IPS-11a (cell line): Measurements from ENCODE around the gene KLF13.

ENCODE experiments used
- H3K4me3 ChIP-seq: one replicate; pipeline ENCODE4 v1.5.1; 2013; ENCODE audit warnings: low read depth, low read length, control low read depth

The KLF13 gene

DNA sequence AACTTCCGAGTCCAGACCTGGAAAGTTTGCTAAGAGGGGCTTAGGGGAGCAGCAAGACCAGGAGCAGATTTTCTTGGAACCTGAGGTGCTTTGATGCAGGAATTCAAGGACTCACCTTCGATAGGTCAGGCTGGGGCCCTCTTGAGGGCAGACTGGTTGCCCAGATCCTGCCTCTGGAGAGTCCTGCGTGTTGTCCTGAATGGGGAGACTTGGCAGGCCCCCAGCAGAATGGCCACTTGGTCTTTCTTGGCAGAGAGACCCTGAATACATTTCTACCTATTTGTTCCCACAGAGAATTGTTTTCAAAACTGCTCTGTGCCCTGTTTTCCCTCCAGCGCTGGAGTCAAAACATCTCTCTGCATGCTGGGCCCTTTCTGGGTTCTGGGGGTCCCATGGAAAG lies 4.2 kb downstream of the KLF13 start:
- no peak overlapping the region for H3K4me3 ChIP-seq

- no peak overlapping the region for H3K4me3 ChIP-seq
Measured at GRCh38 chr15:31331389-31331788, 4.8 kb downstream of the KLF13 start.

GRCh38 chr15:31332020-31332680 lies 5.5 kb downstream of the KLF13 start:
- H3K4me3 ChIP-seq, result no peak overlapping the region

DNA sequence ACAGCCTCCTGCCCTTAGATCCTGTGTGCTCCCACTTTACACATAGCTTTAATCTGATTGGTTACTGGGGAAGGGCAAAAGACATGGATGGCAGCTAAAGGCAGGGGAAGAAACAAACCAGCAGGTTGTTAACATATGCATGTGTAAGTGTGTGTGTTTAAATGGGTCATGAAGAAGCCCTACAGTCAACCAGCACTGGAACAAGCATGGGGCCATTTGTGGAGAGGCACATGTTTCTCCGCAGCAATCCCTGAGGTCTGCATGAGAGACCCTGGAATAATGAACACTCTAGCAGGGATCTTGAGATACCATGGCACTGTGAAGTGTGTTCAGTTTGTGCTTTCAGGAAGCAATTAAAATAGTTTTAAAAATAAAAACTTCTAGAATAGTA lies 6.0 kb downstream of the KLF13 start:
- H3K4me3 ChIP-seq, result no peak overlapping the region

GRCh38 chr15:31333119-31333518 lies 6.5 kb downstream of the KLF13 start:
- H3K4me3 ChIP-seq, result no peak overlapping the region

DNA sequence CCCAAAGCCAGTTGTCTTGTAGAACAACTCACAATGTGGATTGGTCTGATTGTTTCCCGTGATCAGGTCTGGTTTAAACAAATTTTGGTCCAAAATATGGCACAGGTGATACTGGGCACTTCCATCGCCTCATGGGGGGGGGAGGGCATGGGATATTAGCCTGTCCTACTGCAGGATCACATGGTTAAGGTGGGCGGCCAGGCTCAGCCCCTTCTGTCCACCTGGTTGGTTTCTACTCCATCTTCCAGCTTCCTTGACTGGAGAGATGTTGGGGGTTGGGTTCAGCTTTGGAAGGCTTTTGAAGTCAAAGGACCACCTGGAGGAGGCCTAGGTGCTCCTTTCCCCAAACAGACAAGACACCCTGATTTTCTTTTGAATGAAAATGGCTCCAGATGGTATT lies 7.2 kb downstream of the KLF13 start:
- H3K4me3 ChIP-seq, result no peak overlapping the region

GRCh38 chr15:31335989-31336592 lies 9.5 kb downstream of the KLF13 start:
- H3K4me3 ChIP-seq, result no peak overlapping the region

DNA sequence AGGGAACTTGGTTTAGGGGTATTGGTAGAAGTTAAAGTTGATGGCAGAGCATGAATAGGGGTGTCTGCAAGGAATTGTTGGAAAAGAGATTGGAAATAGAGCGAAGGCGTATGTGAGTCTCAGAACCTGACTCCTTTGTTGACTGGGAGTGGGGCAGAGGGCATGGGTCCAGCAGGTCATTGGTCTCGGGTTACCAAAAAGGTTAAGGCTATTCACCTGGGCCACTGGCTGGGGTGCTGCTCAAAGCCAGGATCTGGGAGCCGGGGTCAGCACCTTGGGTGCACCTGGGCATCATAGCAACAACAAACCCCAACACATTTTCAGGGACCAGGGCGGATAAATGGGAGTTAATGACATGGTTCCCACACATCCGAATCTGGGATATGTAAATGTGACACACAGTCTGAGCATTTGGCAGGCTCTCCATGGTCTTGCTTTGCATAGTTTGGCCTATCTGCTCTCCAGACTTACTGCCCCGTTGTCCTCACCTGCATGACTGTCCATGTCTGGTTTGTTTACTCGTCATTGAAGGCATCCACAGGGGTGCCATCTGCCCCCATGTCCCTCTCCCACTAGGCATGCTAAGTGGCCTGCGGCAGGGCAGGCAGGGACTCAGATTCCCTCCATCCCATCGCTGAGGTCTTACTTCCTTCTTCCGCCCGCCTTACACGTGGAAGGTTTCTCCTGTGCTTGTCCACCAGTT lies 10.1 kb downstream of the KLF13 start:
- H3K4me3 ChIP-seq, result no peak overlapping the region

DNA sequence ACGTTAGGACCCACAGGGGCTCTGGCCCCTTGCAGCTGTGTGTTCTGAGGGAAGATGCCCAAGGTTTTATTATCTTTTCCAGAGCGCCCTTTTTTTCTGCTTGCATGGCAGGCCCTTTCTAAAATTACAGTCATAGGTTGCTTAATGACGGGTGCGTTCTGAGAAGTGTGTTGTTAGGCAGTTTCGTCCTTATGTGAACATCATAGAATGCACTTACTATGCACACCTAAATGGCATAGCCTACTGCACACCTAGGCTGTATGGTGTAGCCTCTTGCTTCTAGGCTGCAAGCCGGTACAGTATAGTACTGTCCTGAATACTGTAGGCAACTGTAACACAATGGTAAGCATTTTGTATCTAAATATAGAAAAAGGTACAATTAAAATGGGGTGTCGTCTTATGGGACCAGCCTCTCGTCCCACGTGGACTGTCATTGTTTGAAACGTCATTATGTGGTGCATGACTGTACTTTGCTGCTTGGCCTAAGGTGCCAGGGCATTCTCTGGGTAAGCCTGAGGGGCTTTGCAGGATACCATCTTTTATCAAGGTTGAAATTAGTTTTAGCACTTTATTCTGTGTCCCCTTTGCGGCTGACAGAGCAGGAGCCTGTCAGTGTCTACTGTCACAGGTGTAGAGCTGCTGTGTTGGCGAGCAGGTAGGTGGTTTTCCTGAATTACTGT lies 10.9 kb downstream of the KLF13 start:
- H3K4me3 ChIP-seq, result no peak overlapping the region

GRCh38 chr15:31338318-31338878 lies 11.8 kb downstream of the KLF13 start:
- H3K4me3 ChIP-seq, result no peak overlapping the region

GRCh38 chr15:31338879-31339557 lies 12.4 kb downstream of the KLF13 start:
- no peak overlapping the region for H3K4me3 ChIP-seq

DNA sequence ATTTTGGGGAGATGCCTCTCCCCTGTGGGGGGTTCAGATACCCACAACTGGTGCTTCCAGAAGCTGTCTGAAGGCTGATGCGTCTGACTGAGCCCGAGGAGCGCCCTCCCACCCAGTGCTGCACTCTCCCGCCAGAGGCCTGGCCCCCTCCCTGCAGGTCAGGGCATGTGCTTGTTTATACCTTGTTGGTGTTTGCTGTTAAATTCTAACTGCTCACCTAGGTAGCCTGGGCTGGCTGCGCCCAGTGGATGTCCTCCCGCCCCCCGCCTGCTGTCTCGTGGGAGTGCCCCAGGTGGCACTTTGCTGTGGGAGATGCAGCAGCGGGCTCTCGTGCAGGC lies 12.9 kb downstream of the KLF13 start:
- no peak overlapping the region for H3K4me3 ChIP-seq

DNA sequence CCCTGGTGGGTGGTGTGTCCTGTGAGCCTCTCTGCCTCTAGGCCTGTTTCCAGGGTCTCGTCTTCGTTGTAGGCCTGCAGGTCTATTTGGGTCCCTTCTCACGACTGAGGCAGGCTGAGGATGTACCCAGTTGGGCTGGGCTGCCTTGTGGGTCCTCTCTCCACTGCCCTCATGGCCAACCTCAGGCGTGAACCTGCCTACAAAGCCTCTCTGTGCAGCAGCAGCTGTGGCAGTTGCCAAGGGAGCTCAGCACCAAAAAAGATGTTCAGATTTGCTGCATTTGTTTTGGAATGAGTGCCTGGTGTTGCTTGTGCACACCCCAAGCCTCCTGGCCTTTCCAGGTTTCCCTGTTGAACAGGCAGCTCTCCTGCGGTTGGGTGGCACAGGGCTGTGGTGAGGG lies 13.4 kb downstream of the KLF13 start:
- H3K4me3 ChIP-seq, result no peak overlapping the region

DNA sequence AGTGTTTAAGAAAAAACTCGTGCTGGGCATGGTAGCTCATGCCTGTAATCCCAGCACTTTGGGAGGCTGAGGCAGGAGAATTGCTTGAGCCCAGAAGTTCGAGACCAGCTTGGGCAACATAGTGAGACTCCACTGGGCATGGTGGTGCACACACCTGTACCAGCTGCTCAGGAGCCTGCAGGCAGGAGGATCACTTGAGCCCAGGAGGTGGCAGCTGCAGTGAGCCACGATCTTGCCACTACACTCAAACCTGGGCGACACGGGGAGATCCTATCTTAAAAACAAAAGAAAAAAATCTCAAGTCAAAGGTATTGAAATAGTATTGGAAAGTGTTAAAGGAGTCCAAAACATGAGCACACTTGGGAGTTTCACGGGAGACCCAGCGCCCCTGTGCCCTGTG lies 14.0 kb downstream of the KLF13 start:
- H3K4me3 ChIP-seq, result no peak overlapping the region

- H3K4me3 ChIP-seq, result no peak overlapping the region
Measured at GRCh38 chr15:31341071-31341470, 14.4 kb downstream of the KLF13 start.

DNA sequence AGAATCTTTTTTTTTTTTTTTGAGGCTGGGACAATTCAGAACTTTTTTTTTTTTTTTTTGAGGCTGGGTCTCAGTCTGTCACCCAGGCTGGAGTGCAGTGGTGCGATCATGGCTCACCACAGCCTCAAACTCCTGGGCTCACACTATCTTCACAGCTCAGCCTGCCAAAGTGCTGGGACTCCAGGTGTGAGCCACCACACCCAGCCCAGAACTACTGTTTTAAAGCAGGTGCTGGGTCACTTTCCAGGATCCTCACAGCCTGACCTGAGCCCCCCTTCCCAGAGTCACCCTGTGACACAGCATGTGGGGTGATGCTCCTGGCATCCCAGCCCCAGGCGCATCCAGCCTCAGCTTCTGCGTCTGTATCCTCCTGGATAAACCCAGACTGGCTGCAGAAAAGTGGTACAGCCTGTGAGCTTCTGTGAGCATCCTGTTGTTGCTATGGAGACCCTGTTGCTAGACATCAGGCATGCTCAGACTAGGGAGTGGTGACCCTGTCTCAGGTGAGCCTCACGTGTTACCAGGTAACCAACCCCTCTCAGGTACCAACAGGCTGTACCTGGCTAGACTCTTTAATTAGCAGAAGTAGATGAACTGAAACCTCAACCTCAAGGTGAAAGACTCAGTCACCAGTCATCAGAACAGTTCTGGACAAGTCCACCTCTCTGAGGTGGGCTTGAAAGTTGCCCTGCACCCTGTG lies 15.0 kb downstream of the KLF13 start:
- no peak overlapping the region for H3K4me3 ChIP-seq

- no peak overlapping the region for H3K4me3 ChIP-seq
Measured at GRCh38 chr15:31342381-31342780, 15.7 kb downstream of the KLF13 start.

DNA sequence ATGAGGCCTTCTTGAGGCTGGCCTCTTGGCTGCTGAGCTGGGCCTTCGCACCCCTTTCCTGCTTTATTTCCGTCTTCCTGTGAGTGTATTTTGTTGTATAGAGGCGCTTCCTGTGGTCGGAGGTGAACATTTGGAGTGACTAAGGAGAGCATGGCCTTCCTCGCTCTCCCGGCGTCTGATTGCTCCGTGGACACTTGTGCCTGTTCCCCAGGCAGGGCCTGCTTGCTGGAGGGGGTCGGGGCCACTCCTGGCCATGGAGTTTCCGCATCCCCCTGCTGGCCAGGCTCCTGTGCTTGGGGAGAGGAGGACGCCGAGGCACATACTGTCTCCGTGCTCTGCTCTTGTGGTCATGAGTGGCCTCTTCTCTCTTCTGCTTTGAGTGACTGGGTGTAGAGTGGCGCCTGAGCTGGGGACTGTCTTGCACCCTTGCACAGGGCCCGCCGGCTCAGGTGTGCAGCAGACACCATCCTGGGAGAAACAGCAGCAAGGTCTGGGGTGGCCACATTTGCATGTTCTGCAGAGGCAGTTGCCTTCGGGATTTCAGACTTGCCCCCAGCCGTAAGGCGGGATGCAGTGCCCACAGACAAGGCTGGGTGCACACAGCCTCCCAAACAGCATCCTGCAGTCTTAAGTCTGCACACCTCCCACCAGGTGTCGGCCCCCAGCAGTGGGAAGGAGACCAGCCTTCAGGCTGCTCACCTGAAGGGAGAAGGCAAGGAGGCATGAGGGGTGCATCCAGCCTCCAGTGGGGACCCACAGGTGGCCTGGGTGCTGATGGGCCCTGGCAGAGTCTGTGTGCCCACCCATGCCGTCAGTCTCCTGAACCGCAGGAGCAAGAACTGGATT lies 16.4 kb downstream of the KLF13 start:
- H3K4me3 ChIP-seq, result no peak overlapping the region

DNA sequence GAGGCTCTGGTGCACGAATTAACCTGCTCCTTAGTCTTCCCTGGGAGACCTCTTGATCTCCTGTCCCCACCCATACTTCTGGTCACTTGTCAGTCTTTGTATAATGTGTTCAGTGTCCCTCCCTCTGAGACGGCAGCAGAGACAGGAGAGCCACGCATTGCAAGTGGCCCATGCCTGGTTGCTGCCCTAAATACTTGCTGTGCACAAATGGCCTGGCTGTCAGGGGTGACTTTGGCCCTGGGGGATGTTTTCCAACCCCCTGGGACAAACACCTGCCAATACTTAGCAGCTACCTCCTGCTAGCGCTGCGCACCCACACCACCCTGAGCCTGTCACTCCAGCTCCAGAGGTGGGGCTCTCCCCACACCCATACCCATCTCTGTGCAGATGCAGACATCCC lies 17.2 kb downstream of the KLF13 start:
- no peak overlapping the region for H3K4me3 ChIP-seq

DNA sequence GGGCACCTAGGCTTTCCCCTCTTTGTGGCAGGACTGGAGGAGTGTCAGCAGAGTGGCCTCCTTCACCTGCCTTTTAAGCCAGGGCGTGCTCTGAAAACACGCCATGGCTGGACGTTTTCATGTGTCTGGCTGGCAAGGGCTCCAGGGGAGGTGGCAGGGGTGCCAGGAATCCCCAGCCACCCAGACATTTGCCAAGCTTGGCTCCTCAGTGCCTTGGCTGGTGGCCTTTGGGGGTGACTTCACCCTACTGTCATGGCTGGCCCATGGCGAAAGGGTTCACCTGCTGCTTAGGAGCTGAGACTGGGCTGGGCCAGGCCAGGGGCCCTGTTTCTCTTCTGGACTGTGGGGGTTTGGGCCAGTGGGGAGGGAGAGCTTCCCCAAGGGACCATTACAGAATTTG lies 17.6 kb downstream of the KLF13 start:
- no peak overlapping the region for H3K4me3 ChIP-seq
